GM18502 (cell line): ENCODE measurements around the gene PDGFRA.

Experiments
- ATAC-seq: cut with Tn5 transposase; IDR thresholded peaks from one replicate; pipeline ENCODE4 v1.9.1; 2021; ENCODE audit warnings: mild to moderate bottlenecking; ENCODE audit not compliant: unreplicated experiment, poor library complexity

The PDGFRA gene

GRCh38 chr4:54254116-54254914 lies 25.2 kb downstream of the PDGFRA start:
- no peak for ATAC-seq

- ATAC-seq: no peak
These were observed 25.8 kb downstream of the PDGFRA start for GRCh38 chr4:54254915-54255246.

GRCh38 chr4:54255881-54256280 lies 26.8 kb downstream of the PDGFRA start:
- no peak for ATAC-seq

GRCh38 chr4:54256491-54257486 lies 27.7 kb downstream of the PDGFRA start:
- no peak for ATAC-seq

GRCh38 chr4:54265366-54265765 lies 36.3 kb downstream of the PDGFRA start:
- no peak for ATAC-seq

GRCh38 chr4:54268151-54268550 lies 39.1 kb downstream of the PDGFRA start:
- no peak for ATAC-seq

GRCh38 chr4:54271464-54271863 lies 42.4 kb downstream of the PDGFRA start:
- no peak for ATAC-seq

- ATAC-seq: no peak
These were observed 43.0 kb downstream of the PDGFRA start for GRCh38 chr4:54272051-54272450.

- no peak for ATAC-seq
These were observed 45.2 kb downstream of the PDGFRA start for GRCh38 chr4:54274264-54274663.

GRCh38 chr4:54274795-54275665 lies 45.9 kb downstream of the PDGFRA start:
- ATAC-seq: no peak

GRCh38 chr4:54276641-54277430 lies 47.7 kb downstream of the PDGFRA start:
- ATAC-seq: peak; percentile 22

- peak; percentile 74 for ATAC-seq
These were observed 48.6 kb downstream of the PDGFRA start for GRCh38 chr4:54277691-54278090.

- ATAC-seq: no peak
These were observed 49.1 kb downstream of the PDGFRA start for GRCh38 chr4:54278216-54278615.

- no peak for ATAC-seq
These were observed 52.1 kb downstream of the PDGFRA start for GRCh38 chr4:54281054-54281766.

- ATAC-seq: no peak
These were observed 53.7 kb downstream of the PDGFRA start for GRCh38 chr4:54282837-54283236.

- ATAC-seq: no peak
These were observed 60.2 kb downstream of the PDGFRA start for GRCh38 chr4:54289316-54289715.

- no peak for ATAC-seq
These were observed 61.9 kb downstream of the PDGFRA start for GRCh38 chr4:54290980-54291379.

GRCh38 chr4:54296548-54297203 lies 67.6 kb downstream of the PDGFRA start:
- no peak for ATAC-seq
